Measurements from ENCODE around the gene MAGED2. TPM values are rescaled to one million over a fixed set of nuclear protein-coding genes. Genes with fewer than 3 reads are reported as not detected.
"Not testable (repeated sequence)": the region's sequence is repeated elsewhere in the genome, so short reads cannot be mapped to it uniquely, and the experiment has no call there.

Gene MAGED2
- total and polyA plus RNA-seq, 12 donors = 55.1 to 130 (median 96.0) TPM

- Histone ChIP-seq H3K27me3 (no peaks in the 10 kb centered on the region), H3K27ac (no peak overlapping the region), H3K36me3 (no peaks in the 10 kb centered on the region), H3K4me3 (no peak overlapping the region), H3K4me1 (no peaks in the 10 kb centered on the region), H3K9me3 (no peaks in the 10 kb centered on the region)
- intact Hi-C loops (cut with DNase I) = no loop called here
- DNase-seq (no peak), ATAC-seq (no peak)
- WGBS, 2 donors = 90 to 97% methylated on average over 8 of the region's 8 CpGs
- no peak for TF ChIP-seq CTCF (IDR thresholded peaks at IDR 0.05)
These were observed 17.2 kb downstream of the MAGED2 start for GRCh38 chrX:54824722-54825121.

- no peak for ATAC-seq
- intact Hi-C loops (cut with DNase I) = no loop called here
These were observed 18.3 kb downstream of the MAGED2 start for GRCh38 chrX:54825716-54826438.

GRCh38 chrX:54826598-54826997 is 19.1 kb downstream of the MAGED2 start:
- no peak overlapping the region for H3K4me3 ChIP-seq
- H3K27ac ChIP-seq = no peak overlapping the region
- H3K4me1 ChIP-seq = no peaks in the 10 kb centered on the region
- WGBS, 2 donors = 80 to 85% methylated on average over 4 of the region's 4 CpGs
- no peak for TF ChIP-seq CTCF (IDR thresholded peaks at IDR 0.05)
- no peaks in the 10 kb centered on the region for H3K9me3 ChIP-seq
- intact Hi-C loops (cut with DNase I) = no loop called here
- DNase-seq = no peak
- no peak for ATAC-seq
- H3K36me3 ChIP-seq = no peaks in the 10 kb centered on the region
- no peaks in the 10 kb centered on the region for H3K27me3 ChIP-seq

More at GRCh38 chrX:54825716-54826438, 18.3 kb downstream of the MAGED2 start:
- 74 to 78% methylated on average over 8 of the region's 8 CpGs for WGBS, 2 donors
- H3K4me3 ChIP-seq = no peak overlapping the region
- H3K36me3 ChIP-seq = no peaks in the 10 kb centered on the region
- H3K27me3 ChIP-seq = no peaks in the 10 kb centered on the region
- TF ChIP-seq CTCF (IDR thresholded peaks at IDR 0.05) = no peak
- no peak for DNase-seq
- no peaks in the 10 kb centered on the region for H3K4me1 ChIP-seq
- no peaks in the 10 kb centered on the region for H3K9me3 ChIP-seq
- no peak overlapping the region for H3K27ac ChIP-seq

- intact Hi-C loops (cut with DNase I) = loop anchor here in 1 of 10 donors (5.0 kb wide), 1 partner anchor 161 kb away; no protein-coding TSS in a partner anchor
- Histone ChIP-seq H3K9me3 (no peaks in the 10 kb centered on the region), H3K4me1 (no peaks in the 10 kb centered on the region), H3K36me3 (no peaks in the 10 kb centered on the region), H3K27ac (no peak overlapping the region), H3K27me3 (peaks cover 0 to 28% (median 0%) of the 10 kb centered on the region in 7 donors), H3K4me3 (no peak overlapping the region)
- TF ChIP-seq CTCF (IDR thresholded peaks at IDR 0.05) = no peak
- ATAC-seq (no peak), DNase-seq (no peak)
- WGBS, 2 donors = 90 to 92% methylated on average over 3 of the region's 3 CpGs
These were observed 31.0 kb downstream of the MAGED2 start for GRCh38 chrX:54838583-54838982.

GRCh38 chrX:54841184-54841874 is 33.8 kb downstream of the MAGED2 start:
- peak in 5 of 8 donors; percentile 16 to 64 (median 42) for ATAC-seq
- WGBS, 2 donors = 27 to 34% methylated on average over 2 of the region's 3 CpGs

More at GRCh38 chrX:54841184-54841874, 33.8 kb downstream of the MAGED2 start:
- H3K4me1 ChIP-seq; DNase-seq; H3K27ac ChIP-seq; H3K9me3 ChIP-seq; H3K36me3 ChIP-seq; H3K4me3 ChIP-seq; intact Hi-C loops (cut with DNase I): not testable (repeated sequence)
- H3K27me3 ChIP-seq = peaks cover 0 to 23% (median 0%) of the 10 kb centered on the region in 7 donors

Measured in heart right ventricle (tissue), 16 donors.